ENCODE data around the gene GSTT2B.
"Not testable (repeated sequence)": the region's sequence is repeated elsewhere in the genome, so short reads cannot be mapped to it uniquely, and the experiment has no call there.

GSTT2B gene

GRCh38 chr22:23986089-23986488 lies 25.1 kb upstream of the GSTT2B start:
- not testable (repeated sequence) for H2BK5ac ChIP-seq (ENCODE audit: low read depth, low read length, poor library complexity, severe bottlenecking); H3K4me2 ChIP-seq (ENCODE audit: low read length, poor library complexity, severe bottlenecking); H2AK5ac ChIP-seq (ENCODE audit: low read length, severe bottlenecking); H2BK12ac ChIP-seq (ENCODE audit: low read length in 2 of 2); H3K4me3 ChIP-seq (ENCODE audit: insufficient read depth in 1 of 2, low read depth in 1 of 2, low read length in 2 of 2); H3K27ac ChIP-seq (ENCODE audit: low read length, poor library complexity, severe bottlenecking); H3K9ac ChIP-seq (ENCODE audit: low read length); DNase-seq; H3K9me3 ChIP-seq (ENCODE audit: control insufficient read depth, low read length); H2BK15ac ChIP-seq (ENCODE audit: low read depth, poor library complexity, severe bottlenecking); H4K8ac ChIP-seq (ENCODE audit: low read length); H3K18ac ChIP-seq (ENCODE audit: low read depth in 1 of 2, low read length in 2 of 2); H3K14ac ChIP-seq (ENCODE audit: low read length in 2 of 2); H3K4me1 ChIP-seq (ENCODE audit: control insufficient read depth, insufficient read depth, low read depth, low read length); H2BK120ac ChIP-seq (ENCODE audit: low read depth, low read length); H3K36me3 ChIP-seq (ENCODE audit: control insufficient read depth in 1 of 2, insufficient read depth in 2 of 2, low read depth in 1 of 2, low read length in 2 of 2); H3K23ac ChIP-seq (ENCODE audit: low read length in 2 of 2); H3K79me1 ChIP-seq (replicated peaks; ENCODE audit: low read length, poor library complexity, severe bottlenecking); H3K4ac ChIP-seq (ENCODE audit: low read depth in 1 of 2, low read length in 2 of 2); H4K91ac ChIP-seq (ENCODE audit: low read length); H3K27me3 ChIP-seq (ENCODE audit: control insufficient read depth in 1 of 2, insufficient read depth in 1 of 2, low read length in 2 of 2); H2AFZ ChIP-seq (ENCODE audit: low read depth, low read length)
- 89% methylated on average over 8 of the region's 8 CpGs for WGBS

GRCh38 chr22:23984430-23984829 lies 23.4 kb upstream of the GSTT2B start:
- Histone ChIP-seq H2BK12ac (ENCODE audit: low read length in 2 of 2) (no peak overlapping the region), H3K79me1 (replicated peaks; ENCODE audit: low read length, poor library complexity, severe bottlenecking) (no peaks in the 10 kb centered on the region), H3K18ac (ENCODE audit: low read depth in 1 of 2, low read length in 2 of 2) (no peak overlapping the region)

GRCh38 chr22:23980567-23980966 lies 19.6 kb upstream of the GSTT2B start:
- not testable (repeated sequence) for H2BK15ac ChIP-seq (ENCODE audit: low read depth, poor library complexity, severe bottlenecking); H2AK5ac ChIP-seq (ENCODE audit: low read length, severe bottlenecking); H3K14ac ChIP-seq (ENCODE audit: low read length in 2 of 2); H3K4me2 ChIP-seq (ENCODE audit: low read length, poor library complexity, severe bottlenecking); H3K4me3 ChIP-seq (ENCODE audit: insufficient read depth in 1 of 2, low read depth in 1 of 2, low read length in 2 of 2); H3K27me3 ChIP-seq (ENCODE audit: control insufficient read depth in 1 of 2, insufficient read depth in 1 of 2, low read length in 2 of 2); DNase-seq; H3K9me3 ChIP-seq (ENCODE audit: control insufficient read depth, low read length); H3K27ac ChIP-seq (ENCODE audit: low read length, poor library complexity, severe bottlenecking); H3K36me3 ChIP-seq (ENCODE audit: control insufficient read depth in 1 of 2, insufficient read depth in 2 of 2, low read depth in 1 of 2, low read length in 2 of 2); H3K23ac ChIP-seq (ENCODE audit: low read length in 2 of 2); H2BK5ac ChIP-seq (ENCODE audit: low read depth, low read length, poor library complexity, severe bottlenecking); H2BK12ac ChIP-seq (ENCODE audit: low read length in 2 of 2); H2BK120ac ChIP-seq (ENCODE audit: low read depth, low read length); H3K4me1 ChIP-seq (ENCODE audit: control insufficient read depth, insufficient read depth, low read depth, low read length); H3K18ac ChIP-seq (ENCODE audit: low read depth in 1 of 2, low read length in 2 of 2); H3K9ac ChIP-seq (ENCODE audit: low read length); H3K4ac ChIP-seq (ENCODE audit: low read depth in 1 of 2, low read length in 2 of 2); H3K79me1 ChIP-seq (replicated peaks; ENCODE audit: low read length, poor library complexity, severe bottlenecking); H4K8ac ChIP-seq (ENCODE audit: low read length); H2AFZ ChIP-seq (ENCODE audit: low read depth, low read length); H4K91ac ChIP-seq (ENCODE audit: low read length)
- WGBS: no CpG with 5 or more reads among the region's 7 CpGs

More at GRCh38 chr22:23984430-23984829, 23.4 kb upstream of the GSTT2B start:
- no peak overlapping the region for H2AK5ac ChIP-seq (ENCODE audit: low read length, severe bottlenecking)
- H2BK15ac ChIP-seq (ENCODE audit: low read depth, poor library complexity, severe bottlenecking): no peak overlapping the region
- no peak overlapping the region for H3K4me3 ChIP-seq (ENCODE audit: insufficient read depth in 1 of 2, low read depth in 1 of 2, low read length in 2 of 2)
- no peaks in the 10 kb centered on the region for H3K9me3 ChIP-seq (ENCODE audit: control insufficient read depth, low read length)
- H2BK5ac ChIP-seq (ENCODE audit: low read depth, low read length, poor library complexity, severe bottlenecking): no peak overlapping the region
- DNase-seq: peak; percentile 46
- no peaks in the 10 kb centered on the region for H3K36me3 ChIP-seq (ENCODE audit: control insufficient read depth in 1 of 2, insufficient read depth in 2 of 2, low read depth in 1 of 2, low read length in 2 of 2)
- H3K4ac ChIP-seq (ENCODE audit: low read depth in 1 of 2, low read length in 2 of 2): no peak overlapping the region
- H4K91ac ChIP-seq (ENCODE audit: low read length): no peak overlapping the region
- no peaks in the 10 kb centered on the region for H3K27me3 ChIP-seq (ENCODE audit: control insufficient read depth in 1 of 2, insufficient read depth in 1 of 2, low read length in 2 of 2)
- no peak overlapping the region for H2AFZ ChIP-seq (ENCODE audit: low read depth, low read length)
- no peak overlapping the region for H3K23ac ChIP-seq (ENCODE audit: low read length in 2 of 2)
- no peak overlapping the region for H4K8ac ChIP-seq (ENCODE audit: low read length)
- no peak overlapping the region for H2BK120ac ChIP-seq (ENCODE audit: low read depth, low read length)
- H3K27ac ChIP-seq (ENCODE audit: low read length, poor library complexity, severe bottlenecking): no peak overlapping the region
- H3K14ac ChIP-seq (ENCODE audit: low read length in 2 of 2): no peak overlapping the region
- no peak overlapping the region for H3K9ac ChIP-seq (ENCODE audit: low read length)
- no peaks in the 10 kb centered on the region for H3K4me1 ChIP-seq (ENCODE audit: control insufficient read depth, insufficient read depth, low read depth, low read length)
- 43% methylated on average over 5 of the region's 6 CpGs for WGBS
- no peak overlapping the region for H3K4me2 ChIP-seq (ENCODE audit: low read length, poor library complexity, severe bottlenecking)

- no CpG with 5 or more reads among the region's 41 CpGs for WGBS
- not testable (repeated sequence) for H3K36me3 ChIP-seq (ENCODE audit: control insufficient read depth in 1 of 2, insufficient read depth in 2 of 2, low read depth in 1 of 2, low read length in 2 of 2); H2BK12ac ChIP-seq (ENCODE audit: low read length in 2 of 2)
Measured at GRCh38 chr22:23979557-23980240, 18.7 kb upstream of the GSTT2B start, which contains the start of gene GSTT2. Gene GSTT2 (plus strand): TSS chr22:23980134.

More at GRCh38 chr22:23979557-23980240, 18.7 kb upstream of the GSTT2B start, which contains the start of gene GSTT2:
- not testable (repeated sequence) for H3K23ac ChIP-seq (ENCODE audit: low read length in 2 of 2); H3K4me1 ChIP-seq (ENCODE audit: control insufficient read depth, insufficient read depth, low read depth, low read length); H3K27ac ChIP-seq (ENCODE audit: low read length, poor library complexity, severe bottlenecking); H3K14ac ChIP-seq (ENCODE audit: low read length in 2 of 2); H3K4me2 ChIP-seq (ENCODE audit: low read length, poor library complexity, severe bottlenecking); H3K18ac ChIP-seq (ENCODE audit: low read depth in 1 of 2, low read length in 2 of 2); H2AFZ ChIP-seq (ENCODE audit: low read depth, low read length); H3K27me3 ChIP-seq (ENCODE audit: control insufficient read depth in 1 of 2, insufficient read depth in 1 of 2, low read length in 2 of 2); H2BK120ac ChIP-seq (ENCODE audit: low read depth, low read length); H4K8ac ChIP-seq (ENCODE audit: low read length); H2BK15ac ChIP-seq (ENCODE audit: low read depth, poor library complexity, severe bottlenecking); H3K4ac ChIP-seq (ENCODE audit: low read depth in 1 of 2, low read length in 2 of 2); H2AK5ac ChIP-seq (ENCODE audit: low read length, severe bottlenecking); DNase-seq; H4K91ac ChIP-seq (ENCODE audit: low read length); H3K9me3 ChIP-seq (ENCODE audit: control insufficient read depth, low read length); H3K9ac ChIP-seq (ENCODE audit: low read length); H2BK5ac ChIP-seq (ENCODE audit: low read depth, low read length, poor library complexity, severe bottlenecking); H3K79me1 ChIP-seq (replicated peaks; ENCODE audit: low read length, poor library complexity, severe bottlenecking); H3K4me3 ChIP-seq (ENCODE audit: insufficient read depth in 1 of 2, low read depth in 1 of 2, low read length in 2 of 2)

Data from mesenchymal stem cell (in vitro differentiated cells and primary cell).